Measurements from ENCODE around the gene KHDC4.

The KHDC4 gene

DNA sequence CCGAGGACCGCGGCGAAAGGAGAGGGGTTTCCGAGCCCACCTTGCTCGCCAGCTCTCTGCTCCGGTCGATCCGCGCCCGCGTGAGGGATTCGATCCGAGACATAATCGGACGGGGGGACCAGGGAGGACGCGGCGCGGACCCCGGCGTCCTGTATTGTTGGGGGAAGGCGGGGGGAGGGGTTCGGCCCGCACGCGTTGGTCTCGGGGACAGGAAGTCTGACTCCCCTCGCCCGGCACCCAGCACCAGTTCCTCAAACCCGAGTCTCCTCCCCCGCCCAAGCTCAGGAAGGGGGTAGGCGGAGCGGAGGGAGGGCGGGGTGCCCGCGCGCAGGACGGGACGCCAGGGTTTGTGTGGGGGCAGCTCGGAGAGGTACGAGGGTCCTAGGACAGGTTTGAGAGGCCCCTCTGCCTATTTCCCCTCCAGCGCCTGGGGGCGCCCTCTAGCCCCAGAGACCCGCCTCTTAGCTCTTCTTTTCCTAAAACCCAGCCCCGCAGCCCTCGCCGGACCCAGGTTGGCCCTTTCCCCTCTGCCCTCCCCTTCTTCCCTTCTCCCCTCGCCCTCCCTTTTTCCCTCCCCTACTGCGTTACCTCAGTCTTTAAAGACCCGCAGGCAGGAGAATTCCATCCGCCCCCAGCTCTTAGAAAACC lies 44.2 kb upstream of the KHDC4 start, which contains the start of gene ARHGEF2:
ARHGEF2 (minus strand) TSS at position 223 of the 648 bp plus-strand sequence; CDS start at position 103, 120 bp downstream.
- TF ChIP-seq, protein P1, sequence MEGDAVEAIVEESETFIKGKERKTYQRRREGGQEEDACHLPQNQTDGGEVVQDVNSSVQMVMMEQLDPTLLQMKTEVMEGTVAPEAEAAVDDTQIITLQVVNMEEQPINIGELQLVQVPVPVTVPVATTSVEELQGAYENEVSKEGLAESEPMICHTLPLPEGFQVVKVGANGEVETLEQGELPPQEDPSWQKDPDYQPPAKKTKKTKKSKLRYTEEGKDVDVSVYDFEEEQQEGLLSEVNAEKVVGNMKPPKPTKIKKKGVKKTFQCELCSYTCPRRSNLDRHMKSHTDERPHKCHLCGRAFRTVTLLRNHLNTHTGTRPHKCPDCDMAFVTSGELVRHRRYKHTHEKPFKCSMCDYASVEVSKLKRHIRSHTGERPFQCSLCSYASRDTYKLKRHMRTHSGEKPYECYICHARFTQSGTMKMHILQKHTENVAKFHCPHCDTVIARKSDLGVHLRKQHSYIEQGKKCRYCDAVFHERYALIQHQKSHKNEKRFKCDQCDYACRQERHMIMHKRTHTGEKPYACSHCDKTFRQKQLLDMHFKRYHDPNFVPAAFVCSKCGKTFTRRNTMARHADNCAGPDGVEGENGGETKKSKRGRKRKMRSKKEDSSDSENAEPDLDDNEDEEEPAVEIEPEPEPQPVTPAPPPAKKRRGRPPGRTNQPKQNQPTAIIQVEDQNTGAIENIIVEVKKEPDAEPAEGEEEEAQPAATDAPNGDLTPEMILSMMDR (IDR thresholded peaks at IDR 0.05; ENCODE audit: control insufficient read depth, extremely low read depth, insufficient read depth), result 0 out of 2 replicates have a peak, but pooled peaks have one; percentile 9
- no peak for DNase-seq (ENCODE audit: low read depth)

DNA sequence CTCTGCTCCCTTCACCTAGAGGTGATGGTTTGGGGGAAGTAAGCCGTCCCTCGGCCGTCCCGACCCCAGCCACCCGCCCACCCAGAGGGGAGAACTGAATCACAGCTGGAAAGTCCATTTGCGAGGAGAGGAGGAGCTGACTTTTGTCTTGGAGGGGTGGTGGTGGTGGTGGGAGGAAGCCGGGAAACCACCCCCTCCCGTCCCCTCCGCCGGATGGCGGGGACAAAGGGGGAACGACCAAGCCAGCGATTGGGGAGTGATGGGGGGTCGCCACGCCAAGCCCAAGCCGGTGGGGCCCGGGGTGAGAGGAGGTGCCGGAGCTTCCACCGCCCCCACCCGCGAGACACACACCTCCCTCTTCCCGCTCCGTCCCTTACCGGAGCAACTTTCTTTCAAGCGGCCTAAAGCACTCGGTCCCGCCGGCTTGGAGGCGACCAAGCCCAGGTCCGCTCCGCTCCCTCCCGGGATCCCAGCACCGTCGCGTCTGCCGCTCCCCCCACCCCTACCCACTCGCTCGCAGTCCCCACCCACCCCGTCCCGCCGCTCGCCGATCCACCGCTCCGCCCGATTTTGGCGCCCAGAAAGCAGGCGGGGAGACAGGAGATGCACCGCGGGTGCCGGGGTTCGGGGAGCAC lies 43.6 kb upstream of the KHDC4 start:
- TF ChIP-seq, protein P1 (IDR thresholded peaks at IDR 0.05; ENCODE audit: control insufficient read depth, extremely low read depth, insufficient read depth), result no peak
- peak overlapping the region; percentile 81 for H3K4me3 ChIP-seq (ENCODE audit: low read depth, low read length)
- DNase-seq (ENCODE audit: low read depth), result no peak

More for the DNA sequence above, 44.2 kb upstream of the KHDC4 start, which contains the start of gene ARHGEF2:
- peak within 1 kb of the TSS; percentile 81 for H3K4me3 ChIP-seq (ENCODE audit: low read depth, low read length)

DNA sequence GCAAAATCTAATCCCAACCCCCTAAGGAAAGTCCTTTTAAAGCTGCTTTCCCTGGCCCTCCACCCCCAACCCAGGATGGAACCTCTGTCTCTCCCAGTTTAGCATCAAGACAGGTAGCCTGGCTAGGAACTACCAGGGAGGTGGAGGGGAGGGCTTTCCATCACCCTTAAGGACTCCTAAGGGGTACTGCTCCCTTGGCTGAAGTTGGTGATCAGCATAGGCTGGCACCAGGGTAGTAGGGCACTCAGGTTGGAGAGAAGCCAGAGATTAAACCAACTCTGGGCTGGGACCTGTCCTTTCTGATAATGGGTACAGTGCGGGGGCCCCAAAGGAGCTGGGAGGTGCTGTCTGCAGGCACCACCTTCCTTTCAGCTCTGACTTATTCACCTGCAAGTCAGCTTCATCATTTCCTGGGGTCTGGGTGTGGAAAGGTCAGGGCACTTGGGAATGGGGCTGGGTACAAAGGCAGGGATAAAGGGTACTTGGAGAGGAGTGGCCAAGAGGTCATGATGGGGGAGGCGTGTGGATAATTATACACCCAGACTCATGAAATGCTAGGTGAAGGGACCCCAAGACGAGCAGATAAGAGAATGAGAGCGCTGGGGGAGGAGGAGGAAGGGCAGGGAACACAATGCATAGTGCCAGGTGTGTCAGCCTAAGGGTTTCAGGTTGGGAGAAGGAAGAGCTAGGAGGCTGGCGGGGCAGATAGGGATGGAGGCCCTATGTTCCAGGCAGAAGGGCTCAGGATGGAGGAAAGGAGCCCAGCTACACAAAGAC lies 42.9 kb upstream of the KHDC4 start:
- TF ChIP-seq, protein P1 (IDR thresholded peaks at IDR 0.05; ENCODE audit: control insufficient read depth, extremely low read depth, insufficient read depth), result no peak
- no peak for DNase-seq (ENCODE audit: low read depth)
- peak overlapping the region; percentile 81 for H3K4me3 ChIP-seq (ENCODE audit: low read depth, low read length)

DNA sequence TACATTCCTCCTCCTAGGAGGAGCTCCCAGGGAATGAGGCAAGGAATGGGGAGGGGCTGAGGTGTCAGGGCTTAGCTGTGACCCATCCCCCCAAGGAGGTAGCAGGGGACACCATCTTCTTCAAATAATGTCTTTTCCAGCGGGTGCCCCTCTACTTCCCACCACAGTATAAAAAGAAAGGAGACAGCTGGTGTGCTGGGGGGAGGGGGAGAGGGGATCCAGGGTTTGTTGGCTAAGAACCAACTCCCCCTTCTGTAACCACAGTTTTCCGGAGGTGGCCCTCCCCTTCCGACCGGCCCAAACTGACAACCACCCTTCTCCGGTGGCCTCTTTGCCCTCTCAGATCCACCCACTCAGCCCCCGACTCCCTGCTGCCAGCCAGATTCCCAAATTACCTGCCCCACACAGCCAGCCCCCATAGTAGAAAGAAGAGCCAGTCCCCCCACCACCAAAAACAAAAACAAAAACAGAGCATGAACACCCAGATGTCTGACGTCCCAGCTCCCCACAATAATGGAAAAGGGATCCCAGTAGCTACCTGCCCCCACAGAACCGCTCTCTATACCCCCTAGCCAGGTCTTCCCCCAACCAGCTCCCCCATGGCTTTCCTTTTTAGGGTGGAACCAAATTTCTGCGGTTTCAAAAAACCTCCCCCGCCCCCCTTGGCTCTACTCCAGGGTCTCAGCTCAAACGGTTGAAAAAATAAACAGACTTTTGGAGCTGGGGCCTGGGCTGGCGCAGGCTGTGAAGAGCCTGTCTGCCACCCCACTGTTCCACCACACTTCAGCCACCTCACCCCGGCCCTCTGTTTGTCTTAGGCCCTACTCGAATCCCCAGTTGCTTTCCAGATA lies 42.1 kb upstream of the KHDC4 start:
- TF ChIP-seq, protein P1 (IDR thresholded peaks at IDR 0.05; ENCODE audit: control insufficient read depth, extremely low read depth, insufficient read depth), result no peak
- H3K4me3 ChIP-seq (ENCODE audit: low read depth, low read length), result no peak overlapping the region
- DNase-seq (ENCODE audit: low read depth), result no peak

DNA sequence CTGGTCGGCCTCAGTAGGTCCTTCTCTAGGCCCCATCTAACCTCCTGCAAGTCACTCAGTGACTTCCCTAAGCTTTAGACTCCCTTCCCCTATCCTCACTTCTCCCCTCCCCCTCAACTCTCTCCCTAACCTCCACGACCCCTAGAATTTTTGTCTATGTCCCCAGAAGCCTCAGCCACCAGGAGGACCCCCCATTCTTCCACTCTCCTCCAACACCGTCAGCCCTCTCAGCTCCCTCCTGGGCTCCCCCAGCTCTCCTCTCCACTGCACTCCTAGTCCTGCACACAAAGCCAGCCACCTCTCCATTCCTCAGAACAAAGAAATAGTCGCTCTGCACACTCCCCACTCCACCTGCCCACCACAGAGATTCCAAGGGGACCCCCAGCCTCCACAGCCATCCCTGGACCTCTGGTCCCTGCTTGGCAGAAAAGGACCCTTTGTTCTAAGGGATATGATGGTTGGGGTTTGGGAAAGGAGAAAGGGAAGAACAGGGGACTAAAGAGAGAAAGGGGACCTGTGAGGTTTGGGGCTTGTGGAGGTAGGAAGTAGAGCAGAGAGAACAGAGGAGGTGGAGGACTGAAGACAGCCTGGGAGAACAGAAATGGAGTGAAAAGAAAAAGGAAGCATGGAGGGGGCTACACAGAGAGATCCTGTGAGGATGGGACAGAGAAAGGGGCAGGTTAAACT lies 41.3 kb upstream of the KHDC4 start:
- TF ChIP-seq, protein P1 (IDR thresholded peaks at IDR 0.05; ENCODE audit: control insufficient read depth, extremely low read depth, insufficient read depth), result no peak
- H3K4me3 ChIP-seq (ENCODE audit: low read depth, low read length), result no peak overlapping the region
- no peak for DNase-seq (ENCODE audit: low read depth)

All from LNCaP clone FGC (cell line).